ENCODE data around the gene FAM236B. TPM values are rescaled to one million over a fixed set of nuclear protein-coding genes. Genes with fewer than 3 reads are reported as not detected.
"Not testable (repeated sequence)": the region's sequence is repeated elsewhere in the genome, so short reads cannot be mapped to it uniquely, and the experiment has no call there.

The FAM236B gene
- total and polyA plus RNA-seq, 4 donors, result not detected

DNA sequence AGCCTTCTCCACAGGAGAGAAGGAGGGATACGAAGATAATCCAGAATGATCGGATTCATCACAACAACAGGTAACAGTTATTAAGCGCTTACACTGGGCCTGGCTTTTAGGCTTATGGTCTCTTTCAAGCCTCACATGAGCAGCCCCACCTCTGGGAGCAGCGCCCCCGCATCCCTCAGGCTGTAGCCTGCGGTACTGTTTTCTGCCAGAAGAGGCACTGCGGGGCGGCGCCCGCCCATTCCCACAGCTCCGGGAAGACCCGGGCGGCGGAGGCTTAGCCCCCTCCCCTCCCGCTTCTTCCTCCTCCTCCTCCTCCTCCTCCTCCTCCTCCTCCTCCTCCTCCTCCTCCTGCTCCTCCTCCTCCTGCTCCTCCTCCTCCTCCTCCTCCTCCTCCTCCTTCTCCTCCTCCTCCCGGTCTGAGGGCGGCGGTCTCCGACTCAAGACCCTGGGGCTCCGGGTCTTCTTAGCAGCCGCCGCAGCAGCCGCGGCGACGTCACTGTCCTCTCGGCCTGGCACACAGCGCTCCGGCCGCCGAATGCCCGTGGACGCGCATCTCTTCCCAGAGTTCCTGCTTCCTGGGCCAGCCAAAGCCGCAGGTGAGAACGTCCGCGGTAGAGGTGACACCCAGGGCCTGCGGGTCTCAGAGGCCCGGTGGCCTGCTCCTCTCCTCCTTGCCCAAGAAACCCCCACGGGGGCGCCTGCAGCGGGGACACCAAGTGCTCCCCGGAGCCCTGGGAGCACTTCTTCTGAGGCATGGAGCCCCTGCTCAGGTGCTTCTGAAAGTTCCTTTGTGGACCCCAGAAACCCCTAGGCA, 5.6 kb downstream of the FAM236B start, which contains the start of gene DMRTC1B:
TSS of gene DMRTC1B (plus strand) at position 238 of the 814 bp plus-strand sequence. CDS start 68,246 bp downstream, outside the sequence.
- not testable (repeated sequence) for H3K36me3 ChIP-seq (ENCODE audit: control insufficient read depth in 4 of 4, insufficient read depth in 3 of 4, low read depth in 1 of 4, low read length in 3 of 4); H3K4me1 ChIP-seq (ENCODE audit: control insufficient read depth in 4 of 4, insufficient read depth in 4 of 4, low read length in 3 of 4); H3K9ac ChIP-seq (ENCODE audit: low read depth in 1 of 2, low read length in 2 of 2); H3K4me3 ChIP-seq (ENCODE audit: low read depth in 1 of 3, low read length in 3 of 3); DNase-seq (ENCODE audit: low spot score); H3K27ac ChIP-seq (ENCODE audit: low read depth in 1 of 2, low read length in 2 of 2); H3K9me3 ChIP-seq (ENCODE audit: control insufficient read depth in 4 of 4, low read length in 3 of 4); H3K27me3 ChIP-seq (ENCODE audit: control insufficient read depth in 4 of 4, insufficient read depth in 4 of 4, low read length in 3 of 4)
- no CpG with 5 or more reads among the region's 44 CpGs for WGBS

DNA sequence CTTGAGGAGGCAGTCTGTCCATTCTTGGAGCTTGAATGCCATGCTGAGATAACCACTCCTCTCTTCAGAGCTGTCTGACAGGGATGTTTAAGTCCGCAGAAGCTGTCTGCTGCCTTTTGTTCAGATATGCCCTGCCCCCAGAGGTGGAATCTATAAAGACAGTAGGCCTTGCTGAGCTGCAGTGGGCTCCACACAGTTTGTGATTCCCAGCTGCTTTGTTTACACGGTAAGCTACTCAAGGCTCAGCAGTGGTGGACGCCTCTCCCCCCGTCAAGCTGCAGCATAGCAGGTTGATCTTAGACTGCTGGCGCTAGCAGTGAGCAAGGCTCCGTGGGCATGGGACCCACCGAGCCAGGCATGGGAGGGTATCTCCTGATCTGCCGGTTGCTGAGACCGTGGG, 22.0 kb downstream of the FAM236B start:
- not testable (repeated sequence) for H3K9me3 ChIP-seq (ENCODE audit: control insufficient read depth in 4 of 4, low read length in 3 of 4); H3K9ac ChIP-seq (ENCODE audit: low read depth in 1 of 2, low read length in 2 of 2); H3K36me3 ChIP-seq (ENCODE audit: control insufficient read depth in 4 of 4, insufficient read depth in 3 of 4, low read depth in 1 of 4, low read length in 3 of 4); H3K4me1 ChIP-seq (ENCODE audit: control insufficient read depth in 4 of 4, insufficient read depth in 4 of 4, low read length in 3 of 4); DNase-seq (ENCODE audit: low spot score); H3K27me3 ChIP-seq (ENCODE audit: control insufficient read depth in 4 of 4, insufficient read depth in 4 of 4, low read length in 3 of 4); H3K4me3 ChIP-seq (ENCODE audit: low read depth in 1 of 3, low read length in 3 of 3); H3K27ac ChIP-seq (ENCODE audit: low read depth in 1 of 2, low read length in 2 of 2)
- no CpG with 5 or more reads among the region's 9 CpGs for WGBS

DNA sequence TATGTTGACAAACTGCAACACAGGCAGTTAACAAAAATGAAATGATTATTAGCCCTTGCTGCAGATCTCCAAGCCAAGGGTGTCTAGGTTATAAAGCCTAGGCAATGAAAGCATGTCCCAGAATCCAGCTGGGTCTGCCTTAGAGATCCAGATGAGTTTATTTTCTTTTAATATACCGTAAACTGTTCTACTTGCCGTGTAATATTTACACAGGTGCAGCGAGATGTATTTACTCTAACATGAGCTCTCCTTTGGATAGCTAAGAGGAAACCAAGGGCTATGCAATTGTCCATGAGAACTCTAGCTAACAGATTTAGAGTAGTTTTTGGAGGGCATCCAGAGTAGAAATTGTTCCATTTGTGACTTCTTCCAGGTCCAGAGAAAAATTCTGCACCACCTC, 33.9 kb downstream of the FAM236B start:
- H3K4me3 ChIP-seq (ENCODE audit: low read depth in 1 of 3, low read length in 3 of 3); H3K9ac ChIP-seq (ENCODE audit: low read depth in 1 of 2, low read length in 2 of 2); H3K27me3 ChIP-seq (ENCODE audit: control insufficient read depth in 4 of 4, insufficient read depth in 4 of 4, low read length in 3 of 4); H3K27ac ChIP-seq (ENCODE audit: low read depth in 1 of 2, low read length in 2 of 2); H3K4me1 ChIP-seq (ENCODE audit: control insufficient read depth in 4 of 4, insufficient read depth in 4 of 4, low read length in 3 of 4); H3K36me3 ChIP-seq (ENCODE audit: control insufficient read depth in 4 of 4, insufficient read depth in 3 of 4, low read depth in 1 of 4, low read length in 3 of 4); DNase-seq (ENCODE audit: low spot score); H3K9me3 ChIP-seq (ENCODE audit: control insufficient read depth in 4 of 4, low read length in 3 of 4): not testable (repeated sequence)
- WGBS, result no CpG with 5 or more reads among the region's 3 CpGs

DNA sequence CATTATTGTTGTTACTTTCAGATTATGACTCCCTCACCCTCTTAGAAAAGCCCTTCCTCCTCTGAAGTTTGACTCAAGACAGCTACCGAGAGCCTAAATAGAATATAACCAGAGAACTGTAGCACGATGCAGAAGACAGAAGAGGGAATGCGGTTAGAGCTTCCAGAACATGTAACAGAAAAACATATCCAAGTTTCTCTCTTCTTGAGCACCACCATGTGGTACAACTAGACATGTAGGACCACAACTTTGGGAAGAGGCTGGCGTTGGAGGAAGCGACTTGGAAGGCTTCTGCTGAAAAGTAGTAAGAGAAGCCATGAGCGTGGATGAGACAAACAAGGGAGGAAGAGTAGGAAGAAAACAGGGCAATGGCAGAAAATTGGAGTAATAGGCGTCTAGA, 36.9 kb downstream of the FAM236B start:
- not testable (repeated sequence) for H3K4me1 ChIP-seq (ENCODE audit: control insufficient read depth in 4 of 4, insufficient read depth in 4 of 4, low read length in 3 of 4); H3K9me3 ChIP-seq (ENCODE audit: control insufficient read depth in 4 of 4, low read length in 3 of 4); H3K9ac ChIP-seq (ENCODE audit: low read depth in 1 of 2, low read length in 2 of 2); DNase-seq (ENCODE audit: low spot score); H3K27ac ChIP-seq (ENCODE audit: low read depth in 1 of 2, low read length in 2 of 2); H3K27me3 ChIP-seq (ENCODE audit: control insufficient read depth in 4 of 4, insufficient read depth in 4 of 4, low read length in 3 of 4); H3K4me3 ChIP-seq (ENCODE audit: low read depth in 1 of 3, low read length in 3 of 3); H3K36me3 ChIP-seq (ENCODE audit: control insufficient read depth in 4 of 4, insufficient read depth in 3 of 4, low read depth in 1 of 4, low read length in 3 of 4)
- no CpG with 5 or more reads among the region's 7 CpGs for WGBS

DNA sequence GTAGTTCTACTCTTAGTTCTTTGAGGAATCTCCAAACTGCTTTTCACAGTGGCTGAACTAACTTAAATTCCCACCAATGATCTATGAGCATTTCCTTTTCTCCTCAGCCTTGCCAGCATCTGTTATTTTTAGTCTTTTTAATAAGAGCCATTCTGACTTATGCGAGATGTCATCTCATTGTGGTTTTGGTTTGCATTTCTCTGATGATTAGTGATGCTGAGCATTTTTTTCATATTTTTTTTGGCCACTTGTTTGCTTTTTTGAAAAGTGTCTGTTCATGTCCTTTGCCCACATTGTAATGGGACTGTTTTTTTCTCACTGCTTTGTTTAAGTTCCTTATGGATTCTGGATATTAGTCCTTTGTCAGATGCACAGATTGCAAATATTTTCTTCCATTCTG, 46.9 kb downstream of the FAM236B start:
- Histone ChIP-seq H3K36me3 (ENCODE audit: control insufficient read depth in 4 of 4, insufficient read depth in 3 of 4, low read depth in 1 of 4, low read length in 3 of 4) (no peaks in the 10 kb centered on the region), H3K27ac (ENCODE audit: low read depth in 1 of 2, low read length in 2 of 2) (no peak overlapping the region), H3K4me3 (ENCODE audit: low read depth in 1 of 3, low read length in 3 of 3) (no peak overlapping the region), H3K9ac (ENCODE audit: low read depth in 1 of 2, low read length in 2 of 2) (no peak overlapping the region), H3K9me3 (ENCODE audit: control insufficient read depth in 4 of 4, low read length in 3 of 4) (no peaks in the 10 kb centered on the region), H3K4me1 (ENCODE audit: control insufficient read depth in 4 of 4, insufficient read depth in 4 of 4, low read length in 3 of 4) (no peaks in the 10 kb centered on the region), H3K27me3 (ENCODE audit: control insufficient read depth in 4 of 4, insufficient read depth in 4 of 4, low read length in 3 of 4) (no peaks in the 10 kb centered on the region)
- 78% methylated on average over 1 of the region's 1 CpG for WGBS
- no peak for DNase-seq (ENCODE audit: low spot score)
- TF ChIP-seq EGR1 (IDR thresholded peaks at IDR 0.05; ENCODE audit: low read depth in 2 of 2) (no peak), GABPA (IDR thresholded peaks at IDR 0.05 in 1 of 2, conservative IDR thresholded peaks at IDR 0.05 in 1 of 2) (no peak), RAD21 (IDR thresholded peaks at IDR 0.05) (no peak), HNF4G (IDR thresholded peaks at IDR 0.05) (no peak), RXRA (IDR thresholded peaks at IDR 0.05) (no peak), FOXA2 (IDR thresholded peaks at IDR 0.05) (no peak), TAF1 (conservative IDR thresholded peaks at IDR 0.05) (no peak)
- TF ChIP-seq, protein P1, sequence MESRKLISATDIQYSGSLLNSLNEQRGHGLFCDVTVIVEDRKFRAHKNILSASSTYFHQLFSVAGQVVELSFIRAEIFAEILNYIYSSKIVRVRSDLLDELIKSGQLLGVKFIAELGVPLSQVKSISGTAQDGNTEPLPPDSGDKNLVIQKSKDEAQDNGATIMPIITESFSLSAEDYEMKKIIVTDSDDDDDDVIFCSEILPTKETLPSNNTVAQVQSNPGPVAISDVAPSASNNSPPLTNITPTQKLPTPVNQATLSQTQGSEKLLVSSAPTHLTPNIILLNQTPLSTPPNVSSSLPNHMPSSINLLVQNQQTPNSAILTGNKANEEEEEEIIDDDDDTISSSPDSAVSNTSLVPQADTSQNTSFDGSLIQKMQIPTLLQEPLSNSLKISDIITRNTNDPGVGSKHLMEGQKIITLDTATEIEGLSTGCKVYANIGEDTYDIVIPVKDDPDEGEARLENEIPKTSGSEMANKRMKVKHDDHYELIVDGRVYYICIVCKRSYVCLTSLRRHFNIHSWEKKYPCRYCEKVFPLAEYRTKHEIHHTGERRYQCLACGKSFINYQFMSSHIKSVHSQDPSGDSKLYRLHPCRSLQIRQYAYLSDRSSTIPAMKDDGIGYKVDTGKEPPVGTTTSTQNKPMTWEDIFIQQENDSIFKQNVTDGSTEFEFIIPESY (IDR thresholded peaks at IDR 0.05), result no peak
- TF ChIP-seq, protein P2, sequence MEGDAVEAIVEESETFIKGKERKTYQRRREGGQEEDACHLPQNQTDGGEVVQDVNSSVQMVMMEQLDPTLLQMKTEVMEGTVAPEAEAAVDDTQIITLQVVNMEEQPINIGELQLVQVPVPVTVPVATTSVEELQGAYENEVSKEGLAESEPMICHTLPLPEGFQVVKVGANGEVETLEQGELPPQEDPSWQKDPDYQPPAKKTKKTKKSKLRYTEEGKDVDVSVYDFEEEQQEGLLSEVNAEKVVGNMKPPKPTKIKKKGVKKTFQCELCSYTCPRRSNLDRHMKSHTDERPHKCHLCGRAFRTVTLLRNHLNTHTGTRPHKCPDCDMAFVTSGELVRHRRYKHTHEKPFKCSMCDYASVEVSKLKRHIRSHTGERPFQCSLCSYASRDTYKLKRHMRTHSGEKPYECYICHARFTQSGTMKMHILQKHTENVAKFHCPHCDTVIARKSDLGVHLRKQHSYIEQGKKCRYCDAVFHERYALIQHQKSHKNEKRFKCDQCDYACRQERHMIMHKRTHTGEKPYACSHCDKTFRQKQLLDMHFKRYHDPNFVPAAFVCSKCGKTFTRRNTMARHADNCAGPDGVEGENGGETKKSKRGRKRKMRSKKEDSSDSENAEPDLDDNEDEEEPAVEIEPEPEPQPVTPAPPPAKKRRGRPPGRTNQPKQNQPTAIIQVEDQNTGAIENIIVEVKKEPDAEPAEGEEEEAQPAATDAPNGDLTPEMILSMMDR (IDR thresholded peaks at IDR 0.05; ENCODE audit: low read depth, low read length, missing input control), result no peak
- TF ChIP-seq, protein P3, sequence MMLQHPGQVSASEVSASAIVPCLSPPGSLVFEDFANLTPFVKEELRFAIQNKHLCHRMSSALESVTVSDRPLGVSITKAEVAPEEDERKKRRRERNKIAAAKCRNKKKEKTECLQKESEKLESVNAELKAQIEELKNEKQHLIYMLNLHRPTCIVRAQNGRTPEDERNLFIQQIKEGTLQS (IDR thresholded peaks at IDR 0.05), result no peak
- TF ChIP-seq, protein P4, sequence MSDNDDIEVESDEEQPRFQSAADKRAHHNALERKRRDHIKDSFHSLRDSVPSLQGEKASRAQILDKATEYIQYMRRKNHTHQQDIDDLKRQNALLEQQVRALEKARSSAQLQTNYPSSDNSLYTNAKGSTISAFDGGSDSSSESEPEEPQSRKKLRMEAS (IDR thresholded peaks at IDR 0.05), result no peak

All from liver (tissue), 9 donors.